Calu3 (cell line): ENCODE data around the gene ABHD14A. TPM values are rescaled to one million over a fixed set of nuclear protein-coding genes. Genes with fewer than 3 reads are reported as not detected.

Experiments used
- BruUV-seq: library from RNA; stranded (reverse); fragments of 400-500 nt; replicated peaks from 2 replicates; lab custom pipeline; 2021; lab: Mats Ljungman, UMichigan
- CTCF ChIA-PET: fragments of 300-600 bp; sonication (Branson Sonifier 250); formaldehyde crosslinking; loops from one replicate; lab custom pipeline; 2022; ENCODE audit warnings: antibody characterized with exemption; lab: Charles Lee
- DNase-seq: peaks from one replicate; pipeline ENCODE4 v3.0.0; 2022
- H3K27ac Mint-ChIP-seq: one replicate; pipeline ENCODE4 v1.8.0; 2022; ENCODE audit warnings: mixed read lengths; ENCODE audit not compliant: unreplicated experiment
- H3K27me3 Mint-ChIP-seq: one replicate; pipeline ENCODE4 v1.8.0; 2022; ENCODE audit warnings: mixed read lengths; ENCODE audit not compliant: unreplicated experiment
- H3K36me3 Mint-ChIP-seq: one replicate; pipeline ENCODE4 v1.8.0; 2022; ENCODE audit warnings: mild to moderate bottlenecking, moderate library complexity, mixed read lengths; ENCODE audit not compliant: insufficient read depth, unreplicated experiment
- H3K4me1 Mint-ChIP-seq: one replicate; pipeline ENCODE4 v1.8.0; 2022; ENCODE audit warnings: mild to moderate bottlenecking, low read depth, mixed read lengths; ENCODE audit not compliant: unreplicated experiment
- H3K4me3 Mint-ChIP-seq: one replicate; pipeline ENCODE4 v1.8.0; 2022; ENCODE audit warnings: mild to moderate bottlenecking, low read depth, moderate library complexity, mixed read lengths; ENCODE audit not compliant: unreplicated experiment
- H3K9me3 Mint-ChIP-seq: one replicate; pipeline ENCODE4 v1.8.0; 2022; ENCODE audit warnings: low read depth, mixed read lengths; ENCODE audit not compliant: unreplicated experiment
- CTCF ChIP-seq: fragments of 200-600 bp; IDR thresholded peaks from one replicate; pipeline ENCODE4 v1.8.0; 2022; ENCODE audit warnings: antibody characterized with exemption; ENCODE audit not compliant: unreplicated experiment
- intact Hi-C: fragments of 100-400 bp; cut with micrococcal nuclease; formaldehyde crosslinking; loops from one replicate; pipeline ENCODE4 v1.10.0; 2022; ENCODE audit not compliant: unreplicated experiment
- total RNA-seq: library from RNA; stranded (reverse); gene quantifications from 2 replicates; pipeline ENCODE4 v1.2.3, GENCODE V29; 2022

Gene ABHD14A
- total RNA-seq, 1 experiment from 2014 or later = 6.6 TPM

DNA sequence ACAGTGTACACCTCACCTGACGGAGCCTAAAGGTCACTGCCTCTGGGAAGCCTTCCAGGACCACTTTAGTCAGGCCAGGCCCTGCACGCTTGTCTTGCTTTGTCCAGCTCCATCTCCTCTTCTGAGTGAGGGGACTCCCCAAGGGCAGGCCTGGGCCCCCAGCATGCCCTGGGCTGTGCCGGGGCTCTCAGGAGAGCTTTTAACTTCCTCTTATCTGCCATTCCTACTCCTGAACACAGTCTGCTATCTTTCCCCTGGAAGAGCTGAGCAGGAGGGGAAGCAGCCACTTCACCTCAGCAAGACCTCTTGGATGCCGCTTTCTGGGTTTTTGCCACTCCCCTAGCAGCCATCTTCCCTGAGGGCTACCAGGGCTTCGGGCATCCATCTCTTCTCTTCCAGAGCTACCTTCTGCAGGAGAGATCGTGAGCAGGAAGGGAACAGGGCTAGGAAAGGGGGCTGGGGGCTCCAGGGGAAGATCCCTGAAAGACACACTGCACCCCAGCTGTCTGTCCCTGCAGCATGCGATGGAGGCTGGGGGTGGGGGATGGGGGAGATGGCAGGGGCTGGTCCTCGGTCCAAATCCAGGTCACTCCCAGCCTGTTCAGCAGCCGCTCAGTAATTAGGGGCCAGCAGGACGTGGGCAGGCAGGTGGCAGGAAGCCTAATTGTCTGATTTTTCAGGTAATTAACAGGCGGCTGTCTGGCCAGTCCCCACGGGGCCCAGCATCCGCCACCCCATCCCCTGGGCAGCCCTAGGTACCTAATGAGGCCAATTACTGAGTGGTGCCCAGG is 40.8 kb downstream of the ABHD14A start:
- CTCF ChIA-PET = interaction anchor here (1.0 kb wide), 1 partner anchor 10 kb away, joined by 5 read pairs; no protein-coding TSS in a partner anchor
- H3K27ac Mint-ChIP-seq = no peak overlapping the region
- DNase-seq = no peak
- no peaks in the 10 kb centered on the region for H3K9me3 Mint-ChIP-seq
- no peak overlapping the region for H3K4me3 Mint-ChIP-seq
- no TSS peak for BruUV-seq
- H3K4me1 Mint-ChIP-seq = no peaks in the 10 kb centered on the region
- intact Hi-C loops = no loop called here
- no peaks in the 10 kb centered on the region for H3K36me3 Mint-ChIP-seq
- peaks cover 3% of the 10 kb centered on the region for H3K27me3 Mint-ChIP-seq
- no peak for TF ChIP-seq CTCF

DNA sequence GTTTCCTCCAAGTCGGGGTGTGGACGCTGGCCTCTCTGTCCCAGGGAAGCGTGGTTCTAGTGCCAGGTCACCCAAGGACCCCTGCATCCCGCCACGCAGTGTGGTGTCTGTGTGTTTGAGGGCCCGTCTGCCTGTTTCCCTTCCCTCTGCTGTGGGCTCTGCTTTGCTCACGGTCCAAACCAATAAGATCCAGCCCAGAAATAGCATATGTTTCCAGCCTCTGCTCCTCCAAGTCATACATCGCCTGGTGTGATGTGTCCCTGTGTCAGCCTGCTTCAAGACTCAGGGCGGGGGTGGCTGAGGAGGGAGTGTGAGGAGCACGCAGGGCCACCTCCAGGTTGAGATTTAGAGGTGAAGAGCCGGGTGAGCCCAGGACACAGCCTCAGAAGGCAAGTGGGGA is 42.7 kb downstream of the ABHD14A start:
- CTCF ChIA-PET = no interaction called here
- Mint-ChIP-seq H3K27me3 (no peaks in the 10 kb centered on the region), H3K9me3 (no peaks in the 10 kb centered on the region), H3K4me1 (no peaks in the 10 kb centered on the region), H3K4me3 (no peak overlapping the region), H3K27ac (no peak overlapping the region), H3K36me3 (no peaks in the 10 kb centered on the region)
- BruUV-seq = no TSS peak
- intact Hi-C loops = no loop called here
- DNase-seq = no peak
- no peak for TF ChIP-seq CTCF

DNA sequence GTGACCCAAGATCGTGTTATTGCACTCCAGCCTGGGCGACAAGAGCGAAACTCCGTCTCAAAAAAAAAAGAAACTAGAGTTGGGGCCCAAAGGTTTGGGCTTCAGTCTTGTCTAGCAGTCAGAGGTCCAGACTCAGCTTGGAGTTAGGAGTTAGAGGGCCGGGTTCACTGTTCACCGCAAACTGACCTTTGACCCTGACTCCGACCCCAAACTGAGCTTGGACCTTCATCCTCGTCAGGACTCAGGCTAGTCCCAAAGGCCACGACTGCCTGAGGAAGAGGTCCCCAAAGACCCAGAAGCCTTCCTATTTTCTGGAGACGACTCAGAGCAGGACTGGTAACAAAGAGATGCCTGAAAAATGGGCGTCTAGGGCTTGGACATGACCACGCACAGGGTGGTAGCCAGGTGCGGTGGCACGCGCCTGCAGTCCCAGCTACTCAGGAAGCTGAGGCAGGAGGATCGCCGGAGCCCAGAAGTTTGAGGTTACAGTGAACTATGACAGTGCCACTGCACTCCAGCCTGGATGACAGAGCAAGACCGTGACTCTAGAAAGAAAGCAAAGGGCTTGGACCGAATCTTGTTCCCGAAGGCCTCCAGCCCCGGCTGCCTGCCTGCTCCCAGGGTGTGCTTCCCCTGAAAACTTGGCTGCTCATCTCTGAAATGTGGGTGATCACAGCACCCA is 43.6 kb downstream of the ABHD14A start:
- BruUV-seq = no TSS peak
- CTCF ChIA-PET = no interaction called here
- Mint-ChIP-seq H3K4me3 (no peak overlapping the region), H3K27me3 (no peaks in the 10 kb centered on the region), H3K36me3 (no peaks in the 10 kb centered on the region), H3K4me1 (no peaks in the 10 kb centered on the region), H3K9me3 (no peaks in the 10 kb centered on the region), H3K27ac (no peak overlapping the region)
- no peak for DNase-seq
- intact Hi-C loops = no loop called here
- TF ChIP-seq CTCF = no peak

- Mint-ChIP-seq H3K27ac (no peak overlapping the region), H3K4me1 (no peaks in the 10 kb centered on the region), H3K4me3 (no peak overlapping the region), H3K36me3 (no peaks in the 10 kb centered on the region), H3K27me3 (no peaks in the 10 kb centered on the region), H3K9me3 (no peaks in the 10 kb centered on the region)
- no TSS peak for BruUV-seq
- no peak for TF ChIP-seq CTCF
- intact Hi-C loops = no loop called here
- no peak for DNase-seq
- CTCF ChIA-PET = no interaction called here
Measured at GRCh38 chr3:52019352-52020080, 44.7 kb downstream of the ABHD14A start.
